GM19193 (cell line): ENCODE data around the gene SPINT1.

Source experiments
- POLR2A ChIP-seq: IDR thresholded peaks from 4 replicates; pipeline ENCODE4 v1.6.1; 2011; ENCODE audit not compliant: insufficient read depth, insufficient read length; ENCODE audit errors: extremely low read depth

Gene SPINT1

GRCh38 chr15:40892447-40893012, 48.7 kb downstream of the SPINT1 start:
- TF ChIP-seq POLR2A = no peak

- TF ChIP-seq POLR2A = no peak
These were observed 49.3 kb downstream of the SPINT1 start for GRCh38 chr15:40893019-40893670.

- peak; percentile 71 for TF ChIP-seq POLR2A
These were observed 50.2 kb downstream of the SPINT1 start, which contains the start of gene VPS18 for GRCh38 chr15:40893733-40894680. Gene VPS18, plus strand, starts transcription at chr15:40894450. Its CDS starts 319 bp downstream, at chr15:40894769.

GRCh38 chr15:40894681-40895448, 51.0 kb downstream of the SPINT1 start:
- peak; percentile 17 for TF ChIP-seq POLR2A

- no peak for TF ChIP-seq POLR2A
These were observed 55.8 kb downstream of the SPINT1 start for GRCh38 chr15:40899536-40900207.

GRCh38 chr15:40900256-40901052, 56.6 kb downstream of the SPINT1 start:
- no peak for TF ChIP-seq POLR2A

- TF ChIP-seq POLR2A = no peak
These were observed 57.2 kb downstream of the SPINT1 start for GRCh38 chr15:40901053-40901443.

- TF ChIP-seq POLR2A = no peak
These were observed 59.0 kb downstream of the SPINT1 start for GRCh38 chr15:40902605-40903561.

GRCh38 chr15:40904552-40905201, 60.8 kb downstream of the SPINT1 start:
- no peak for TF ChIP-seq POLR2A

GRCh38 chr15:40906091-40906990, 62.5 kb downstream of the SPINT1 start:
- peak; percentile 42 for TF ChIP-seq POLR2A

GRCh38 chr15:40906991-40907802, 63.3 kb downstream of the SPINT1 start:
- TF ChIP-seq POLR2A = peak; percentile 29
